ENCODE data around the gene FRMD4B.

DNA sequence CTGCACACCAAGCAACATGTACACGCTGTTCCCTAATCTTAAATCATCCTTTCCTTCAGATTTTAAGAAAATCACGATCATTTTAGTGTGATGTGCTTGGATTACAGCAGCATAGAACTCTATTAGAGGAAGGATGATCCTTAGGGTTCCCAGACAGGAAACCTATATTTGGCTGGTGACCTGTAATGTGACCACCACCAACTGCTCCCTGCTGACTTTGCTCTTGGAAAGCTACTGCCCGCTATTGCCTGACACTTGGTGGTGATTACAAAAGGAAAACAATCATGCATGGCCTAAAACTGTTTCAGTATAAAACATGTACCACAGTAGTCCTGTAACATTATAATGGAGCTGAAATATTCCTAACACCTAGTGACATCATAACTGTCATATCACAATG is 236.3 kb downstream of the FRMD4B start:
- TF ChIP-seq EZH2phosphoT487 (IDR thresholded peaks at IDR 0.05; ENCODE audit: insufficient read depth, low read depth) (no peak), EZH2 (IDR thresholded peaks at IDR 0.05; ENCODE audit: insufficient read depth, poor library complexity, severe bottlenecking) (no peak)
